H9 (cell line): ENCODE results near the gene SELENOF. TPM values are rescaled to one million over a fixed set of nuclear protein-coding genes. Genes with fewer than 3 reads are reported as not detected.
A peak's percentile ranks its signal among the peaks of the same experiment; 100 is the strongest.

Experiments
- DNase-seq: peaks from one replicate; pipeline ENCODE4 v3.0.0-alpha.2; 2017
- H2AFZ ChIP-seq: one replicate; pipeline ENCODE4 v1.6.1; 2013; ENCODE audit warnings: mild to moderate bottlenecking, low read length, control low read depth, moderate library complexity
- H2AK5ac ChIP-seq: 2 replicates; pipeline ENCODE4 v1.6.1; 2013; ENCODE audit warnings: low read length, control low read depth, mixed read lengths; ENCODE audit not compliant: insufficient read length
- H2BK120ac ChIP-seq: one replicate; pipeline ENCODE4 v1.6.1; 2013; ENCODE audit warnings: low read depth, mild to moderate bottlenecking, low read length, control low read depth, inconsistent platforms; ENCODE audit not compliant: poor library complexity, severe bottlenecking
- H2BK12ac ChIP-seq: 2 replicates; pipeline ENCODE4 v1.6.1; 2013; ENCODE audit warnings: low read length, control low read depth, mixed read lengths, low read depth; ENCODE audit not compliant: insufficient read length
- H2BK15ac ChIP-seq: 2 replicates; pipeline ENCODE4 v1.6.1; 2013; ENCODE audit warnings: low read depth, low read length, control low read depth
- H2BK20ac ChIP-seq: one replicate; pipeline ENCODE4 v1.6.1; 2013; ENCODE audit warnings: low read depth, mild to moderate bottlenecking, low read length, control low read depth, inconsistent platforms; ENCODE audit not compliant: poor library complexity, severe bottlenecking
- H2BK5ac ChIP-seq: 2 replicates; pipeline ENCODE4 v1.6.1; 2013; ENCODE audit warnings: low read length, control low read depth, mixed read lengths; ENCODE audit not compliant: insufficient read length
- H3K14ac ChIP-seq: 2 replicates; pipeline ENCODE4 v1.6.1; 2013; ENCODE audit warnings: low read length, control low read depth; ENCODE audit not compliant: insufficient read depth
- H3K18ac ChIP-seq: 2 replicates; pipeline ENCODE4 v1.6.1; 2013; ENCODE audit warnings: low read depth, mild to moderate bottlenecking, mixed read lengths, low read length, control low read depth; ENCODE audit not compliant: insufficient read length
- H3K23ac ChIP-seq: 2 replicates; pipeline ENCODE4 v1.6.1; 2013; ENCODE audit warnings: low read length, control low read depth, mixed read lengths, low read depth; ENCODE audit not compliant: insufficient read length
- H3K23me2 ChIP-seq: 2 replicates; pipeline ENCODE4 v1.6.1; 2013; ENCODE audit warnings: low read depth, mild to moderate bottlenecking, mixed read lengths, low read length, control low read depth; ENCODE audit not compliant: insufficient read length, poor library complexity, severe bottlenecking
- H3K27ac ChIP-seq: 2 replicates; pipeline ENCODE4 v1.5.1; 2013; ENCODE audit warnings: low read length, control low read depth, mixed read lengths, low read depth; ENCODE audit not compliant: insufficient read length
- H3K27me3 ChIP-seq: 2 replicates; pipeline ENCODE4 v1.6.1; 2013; ENCODE audit warnings: low read length, control low read depth, inconsistent platforms; ENCODE audit not compliant: insufficient read depth
- H3K4ac ChIP-seq: 2 replicates; pipeline ENCODE4 v1.6.1; 2013; ENCODE audit warnings: low read depth, mild to moderate bottlenecking, control low read depth, inconsistent platforms, low read length, moderate library complexity
- H3K4me1 ChIP-seq: 2 replicates; pipeline ENCODE4 v1.6.1; 2013; ENCODE audit warnings: low read length, control low read depth, inconsistent platforms; ENCODE audit not compliant: insufficient read depth
- H3K4me2 ChIP-seq: 2 replicates; pipeline ENCODE4 v1.6.1; 2013; ENCODE audit warnings: low read length, control low read depth, mixed read lengths; ENCODE audit not compliant: insufficient read length, insufficient read depth
- H3K56ac ChIP-seq: 2 replicates; pipeline ENCODE4 v1.6.1; 2013; ENCODE audit warnings: low read depth, mild to moderate bottlenecking, mixed read lengths, low read length, control low read depth; ENCODE audit not compliant: insufficient read length
- H3K79me1 ChIP-seq: 2 replicates; pipeline ENCODE4 v1.6.1; 2013; ENCODE audit warnings: low read depth, mild to moderate bottlenecking, moderate library complexity, low read length, control low read depth, inconsistent platforms; ENCODE audit not compliant: insufficient read depth, poor library complexity, severe bottlenecking
- H3K79me2 ChIP-seq: 2 replicates; pipeline ENCODE4 v1.6.1; 2013; ENCODE audit warnings: low read length, control low read depth, inconsistent platforms; ENCODE audit not compliant: insufficient read depth
- H3K9ac ChIP-seq: 2 replicates; pipeline ENCODE4 v1.6.1; 2013; ENCODE audit warnings: low read length, control low read depth, mixed read lengths; ENCODE audit not compliant: insufficient read length; ENCODE audit errors: extremely low read depth
- H3K9me3 ChIP-seq: one replicate; pipeline ENCODE4 v1.6.1; 2013; ENCODE audit warnings: low read depth, low read length, inconsistent platforms; ENCODE audit not compliant: control insufficient read depth
- H3T11ph ChIP-seq: one replicate; pipeline ENCODE4 v1.6.1; 2013; ENCODE audit warnings: mild to moderate bottlenecking, low read length, control low read depth, inconsistent platforms
- H4K20me1 ChIP-seq: one replicate; pipeline ENCODE4 v1.6.1; 2013; ENCODE audit not compliant: control insufficient read depth, insufficient read length, insufficient read depth
- H4K5ac ChIP-seq: 2 replicates; pipeline ENCODE4 v1.6.1; 2013; ENCODE audit warnings: low read depth, mild to moderate bottlenecking, mixed read lengths, low read length, control low read depth; ENCODE audit not compliant: insufficient read length
- H4K8ac ChIP-seq: replicated peaks from 2 replicates; pipeline ENCODE4 v1.6.1; 2013; ENCODE audit warnings: low read length, control low read depth, mixed read lengths, low read depth; ENCODE audit not compliant: insufficient read length
- H4K91ac ChIP-seq: 2 replicates; pipeline ENCODE4 v1.6.1; 2013; ENCODE audit warnings: low read depth, mild to moderate bottlenecking, moderate library complexity, mixed read lengths, low read length, control low read depth; ENCODE audit not compliant: insufficient read length
- H3K27ac Mint-ChIP-seq, 3 experiments: 2 replicates in 2 of 3; 3 replicates in 1 of 3; pipeline ENCODE4 v1.8.0; 2020 to 2021; ENCODE audit warnings: mixed read lengths in 3 of 3, mild to moderate bottlenecking in 1 of 3, moderate library complexity in 1 of 3
- H3K27me3 Mint-ChIP-seq: 2 replicates; pipeline ENCODE4 v1.8.0; 2021; ENCODE audit warnings: low read depth, mild to moderate bottlenecking, moderate library complexity, mixed read lengths
- H3K36me3 Mint-ChIP-seq, 3 experiments: 2 replicates in 2 of 3; 3 replicates in 1 of 3; pipeline ENCODE4 v1.8.0; 2020 to 2021; ENCODE audit warnings: low read depth in 3 of 3, mixed read lengths in 3 of 3; ENCODE audit not compliant: insufficient read depth in 1 of 3
- H3K4me1 Mint-ChIP-seq, 2 experiments: 2 replicates each; pipeline ENCODE4 v1.8.0; 2020; ENCODE audit warnings: mixed read lengths in 2 of 2
- H3K4me3 Mint-ChIP-seq, 2 experiments: 2 replicates in 1 of 2; 3 replicates in 1 of 2; pipeline ENCODE4 v1.8.0; 2020 to 2021; ENCODE audit warnings: mild to moderate bottlenecking in 2 of 2, mixed read lengths in 2 of 2, moderate library complexity in 1 of 2
- H3K9me3 Mint-ChIP-seq, 2 experiments: 2 replicates in 1 of 2; 3 replicates in 1 of 2; pipeline ENCODE4 v1.8.0; 2020; ENCODE audit warnings: mild to moderate bottlenecking in 2 of 2, mixed read lengths in 2 of 2, moderate library complexity in 1 of 2
- WGBS: extraction: QIAGEN DNeasy Blood & Tissue Kit; methylation state at CpG from one replicate; pipeline ENCODE4 v1.1.7; 2013; ENCODE audit warnings: missing lambda C conversion rate, low lambda C conversion rate, mixed read lengths; ENCODE audit not compliant: insufficient read length; ENCODE audit errors: extremely low coverage; 5-methylcytosine and 5-hydroxymethylcytosine counted together
- total RNA-seq: library from RNA; stranded (reverse); gene quantifications from 2 replicates; pipeline ENCODE4 v1.2.1, GENCODE V29; 2021
- TF ChIP-seq, protein P1 (sequence below): fragments of 200-600 bp; sonication (generic); conservative IDR thresholded peaks from 3 replicates; pipeline ENCODE4 v1.8.0; 2021; ENCODE audit warnings: antibody characterized with exemption, mild to moderate bottlenecking

Gene SELENOF
- total RNA-seq, 1 experiment from 2014 or later, result 143 TPM

- Histone ChIP-seq H3K27ac (no peak overlapping the region), H3K14ac (no peak overlapping the region), H3K79me2 (peaks cover 13% of the 10 kb centered on the region; the same call in 1 of the 2 replicates), H2AFZ (no peak overlapping the region), H4K91ac (no peak overlapping the region), H3K4me1 (peaks cover 2% of the 10 kb centered on the region; the same call in 1 of the 2 replicates), H3K4me2 (no peak overlapping the region), H3K23me2 (no peaks in the 10 kb centered on the region), H2BK12ac (no peak overlapping the region), H3T11ph (no peak overlapping the region), H4K8ac (no peak overlapping the region), H3K9ac (no peak overlapping the region), H3K79me1 (peaks cover 3% of the 10 kb centered on the region), H3K56ac (no peak overlapping the region), H4K5ac (no peak overlapping the region), H3K27me3 (no peaks in the 10 kb centered on the region), H2BK15ac (no peak overlapping the region), H3K23ac (no peak overlapping the region), H3K4ac (no peak overlapping the region), H2BK20ac (no peak overlapping the region), H3K9me3 (no peaks in the 10 kb centered on the region), H2BK120ac (no peak overlapping the region), H2BK5ac (no peak overlapping the region), H4K20me1 (no peaks in the 10 kb centered on the region), H3K18ac (no peak overlapping the region), H2AK5ac (no peak overlapping the region)
- TF ChIP-seq, protein P1, sequence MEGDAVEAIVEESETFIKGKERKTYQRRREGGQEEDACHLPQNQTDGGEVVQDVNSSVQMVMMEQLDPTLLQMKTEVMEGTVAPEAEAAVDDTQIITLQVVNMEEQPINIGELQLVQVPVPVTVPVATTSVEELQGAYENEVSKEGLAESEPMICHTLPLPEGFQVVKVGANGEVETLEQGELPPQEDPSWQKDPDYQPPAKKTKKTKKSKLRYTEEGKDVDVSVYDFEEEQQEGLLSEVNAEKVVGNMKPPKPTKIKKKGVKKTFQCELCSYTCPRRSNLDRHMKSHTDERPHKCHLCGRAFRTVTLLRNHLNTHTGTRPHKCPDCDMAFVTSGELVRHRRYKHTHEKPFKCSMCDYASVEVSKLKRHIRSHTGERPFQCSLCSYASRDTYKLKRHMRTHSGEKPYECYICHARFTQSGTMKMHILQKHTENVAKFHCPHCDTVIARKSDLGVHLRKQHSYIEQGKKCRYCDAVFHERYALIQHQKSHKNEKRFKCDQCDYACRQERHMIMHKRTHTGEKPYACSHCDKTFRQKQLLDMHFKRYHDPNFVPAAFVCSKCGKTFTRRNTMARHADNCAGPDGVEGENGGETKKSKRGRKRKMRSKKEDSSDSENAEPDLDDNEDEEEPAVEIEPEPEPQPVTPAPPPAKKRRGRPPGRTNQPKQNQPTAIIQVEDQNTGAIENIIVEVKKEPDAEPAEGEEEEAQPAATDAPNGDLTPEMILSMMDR, result no peak
- Mint-ChIP-seq H3K27ac (peak overlapping the region in 2 of 3 experiments; percentile 35 to 87; a peak in 1 of 7 replicates), H3K27me3 (no peaks in the 10 kb centered on the region), H3K36me3 (no peaks in the 10 kb centered on the region), H3K4me3 (peak overlapping the region in 1 of 2 experiments; percentile 8; a peak in 2 of 5 replicates), H3K9me3 (no peaks in the 10 kb centered on the region), H3K4me1 (peaks cover 34 to 36% of the 10 kb centered on the region in 2 experiments)
- no peak for DNase-seq
- no CpG with 5 or more reads among the region's 1 CpG for WGBS
Observed at GRCh38 chr1:86938450-86938849, 24.5 kb upstream of the SELENOF start.
